ENCODE measurements around the gene DDX19B.
"Not testable (repeated sequence)": the region's sequence is repeated elsewhere in the genome, so short reads cannot be mapped to it uniquely, and the experiment has no call there.

The DDX19B gene

DNA sequence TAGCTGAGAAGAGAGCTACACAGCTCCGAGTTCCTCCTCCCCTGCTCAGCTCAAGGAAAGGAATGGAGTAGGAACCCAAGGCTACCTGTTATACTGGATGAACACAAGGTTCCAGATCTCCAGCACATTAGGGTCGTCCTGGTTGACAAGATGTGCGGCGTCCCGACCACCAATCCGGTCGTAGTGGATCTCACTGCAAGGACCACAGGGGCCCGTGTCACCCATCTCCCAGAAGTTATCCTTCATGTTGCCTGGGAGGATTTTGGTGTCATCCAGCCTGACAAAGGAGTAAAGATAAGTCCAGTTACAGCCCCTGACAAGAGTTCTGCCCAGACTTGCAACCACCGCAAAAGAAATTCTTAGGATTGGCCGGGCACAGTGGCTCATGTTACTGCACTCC, 27.3 kb upstream of the DDX19B start:
- Histone ChIP-seq H3K27ac (ENCODE audit: low read length) (no peak overlapping the region), H3K4me1 (ENCODE audit: insufficient read depth, low read length) (no peaks in the 10 kb centered on the region), H3K36me3 (ENCODE audit: insufficient read depth, low read length) (peaks cover 83% of the 10 kb centered on the region), H3K4me2 (ENCODE audit: insufficient read depth, low read length) (no peak overlapping the region), H3K9me3 (ENCODE audit: insufficient read depth, low read length, severe bottlenecking) (no peaks in the 10 kb centered on the region), H2AFZ (ENCODE audit: low read depth, low read length) (no peak overlapping the region), H3K79me2 (ENCODE audit: insufficient read depth, low read length) (peaks cover 25% of the 10 kb centered on the region), H3K27me3 (ENCODE audit: insufficient read depth, low read length, poor library complexity) (no peaks in the 10 kb centered on the region), H3K9ac (ENCODE audit: low read depth, low read length) (no peak overlapping the region), H4K20me1 (ENCODE audit: insufficient read depth, low read length) (peaks cover 16% of the 10 kb centered on the region; the same call in 1 of the 2 replicates), H3K4me3 (ENCODE audit: low read depth in 1 of 2, low read length in 2 of 2) (no peak overlapping the region)
- DNase-seq, result no peak
- ATAC-seq (ENCODE audit: insufficient read depth, low read depth), result no peak
- TF ChIP-seq EZH2 (IDR thresholded peaks at IDR 0.05; ENCODE audit: borderline replicate concordance, low read depth, low read length, severe bottlenecking), result no peak
- TF ChIP-seq, protein P1, sequence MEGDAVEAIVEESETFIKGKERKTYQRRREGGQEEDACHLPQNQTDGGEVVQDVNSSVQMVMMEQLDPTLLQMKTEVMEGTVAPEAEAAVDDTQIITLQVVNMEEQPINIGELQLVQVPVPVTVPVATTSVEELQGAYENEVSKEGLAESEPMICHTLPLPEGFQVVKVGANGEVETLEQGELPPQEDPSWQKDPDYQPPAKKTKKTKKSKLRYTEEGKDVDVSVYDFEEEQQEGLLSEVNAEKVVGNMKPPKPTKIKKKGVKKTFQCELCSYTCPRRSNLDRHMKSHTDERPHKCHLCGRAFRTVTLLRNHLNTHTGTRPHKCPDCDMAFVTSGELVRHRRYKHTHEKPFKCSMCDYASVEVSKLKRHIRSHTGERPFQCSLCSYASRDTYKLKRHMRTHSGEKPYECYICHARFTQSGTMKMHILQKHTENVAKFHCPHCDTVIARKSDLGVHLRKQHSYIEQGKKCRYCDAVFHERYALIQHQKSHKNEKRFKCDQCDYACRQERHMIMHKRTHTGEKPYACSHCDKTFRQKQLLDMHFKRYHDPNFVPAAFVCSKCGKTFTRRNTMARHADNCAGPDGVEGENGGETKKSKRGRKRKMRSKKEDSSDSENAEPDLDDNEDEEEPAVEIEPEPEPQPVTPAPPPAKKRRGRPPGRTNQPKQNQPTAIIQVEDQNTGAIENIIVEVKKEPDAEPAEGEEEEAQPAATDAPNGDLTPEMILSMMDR (IDR thresholded peaks at IDR 0.05; ENCODE audit: borderline replicate concordance, extremely low read depth, low read length, poor library complexity, severe bottlenecking), result no peak

DNA sequence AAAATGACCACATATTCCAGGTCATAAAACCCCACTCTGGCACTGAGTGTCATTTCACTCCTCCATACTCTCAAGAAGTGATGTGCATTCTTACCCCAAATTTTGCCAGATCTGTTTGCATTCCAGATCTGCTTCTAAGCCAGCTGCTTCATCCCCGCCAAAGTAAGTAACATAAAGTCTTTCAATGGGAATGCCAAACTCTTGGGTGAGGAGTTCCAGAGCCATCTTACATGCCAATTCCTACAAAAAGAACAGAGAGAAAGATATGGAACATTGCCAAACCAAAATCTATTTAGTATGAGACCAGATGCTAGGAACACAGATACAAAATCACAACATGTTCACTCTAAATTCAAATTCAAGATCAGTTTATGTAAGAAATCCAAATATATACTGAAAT, 22.6 kb upstream of the DDX19B start:
- Histone ChIP-seq H3K36me3 (ENCODE audit: insufficient read depth, low read length) (peaks cover 81% of the 10 kb centered on the region), H3K27me3 (ENCODE audit: insufficient read depth, low read length, poor library complexity) (no peaks in the 10 kb centered on the region), H3K79me2 (ENCODE audit: insufficient read depth, low read length) (peaks cover 52% of the 10 kb centered on the region), H4K20me1 (ENCODE audit: insufficient read depth, low read length) (peaks cover 20% of the 10 kb centered on the region; the same call in 1 of the 2 replicates), H3K4me1 (ENCODE audit: insufficient read depth, low read length) (no peaks in the 10 kb centered on the region), H3K9me3 (ENCODE audit: insufficient read depth, low read length, severe bottlenecking) (no peaks in the 10 kb centered on the region), H3K9ac (ENCODE audit: low read depth, low read length) (no peak overlapping the region), H3K27ac (ENCODE audit: low read length) (no peak overlapping the region), H2AFZ (ENCODE audit: low read depth, low read length) (no peak overlapping the region), H3K4me2 (ENCODE audit: insufficient read depth, low read length) (no peak overlapping the region), H3K4me3 (ENCODE audit: low read depth in 1 of 2, low read length in 2 of 2) (no peak overlapping the region)
- TF ChIP-seq, protein P1 (IDR thresholded peaks at IDR 0.05; ENCODE audit: borderline replicate concordance, extremely low read depth, low read length, poor library complexity, severe bottlenecking), result no peak
- no peak for TF ChIP-seq EZH2 (IDR thresholded peaks at IDR 0.05; ENCODE audit: borderline replicate concordance, low read depth, low read length, severe bottlenecking)
- no peak for ATAC-seq (ENCODE audit: insufficient read depth, low read depth)
- DNase-seq, result no peak

DNA sequence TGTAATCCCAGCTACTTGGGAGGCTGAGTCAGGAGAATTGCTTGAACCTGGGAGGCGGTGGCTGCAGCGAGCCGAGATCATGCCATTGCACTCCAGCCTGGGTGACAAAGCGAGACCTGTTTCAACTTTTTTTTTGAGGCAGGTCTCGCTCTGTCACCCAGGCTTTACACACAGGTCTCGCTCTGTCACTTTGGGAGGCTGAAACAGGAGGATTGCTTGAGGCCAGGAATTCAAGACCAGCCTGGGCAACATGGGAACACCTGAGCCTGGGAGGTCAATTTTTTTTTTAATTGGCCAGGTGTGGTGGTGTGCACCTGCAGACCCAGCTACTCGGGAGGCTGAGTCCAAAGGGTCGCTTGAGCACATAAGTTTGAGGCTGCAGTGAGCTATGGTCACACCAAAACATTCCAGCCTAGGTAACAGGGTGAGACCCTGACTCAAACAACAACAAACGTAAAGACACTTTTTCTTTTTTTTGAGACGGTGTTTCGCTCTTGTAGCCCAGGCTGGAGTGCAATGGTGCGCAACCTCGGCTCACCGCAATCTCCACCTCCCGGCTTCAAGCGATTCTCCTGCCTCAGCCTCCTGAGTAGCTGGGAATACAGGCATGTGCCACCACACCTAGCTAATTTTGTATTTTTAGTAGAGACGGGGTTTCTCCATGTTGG, 11.5 kb upstream of the DDX19B start:
- H3K27me3 ChIP-seq (ENCODE audit: insufficient read depth, low read length, poor library complexity); ATAC-seq (ENCODE audit: insufficient read depth, low read depth); H3K9me3 ChIP-seq (ENCODE audit: insufficient read depth, low read length, severe bottlenecking); H2AFZ ChIP-seq (ENCODE audit: low read depth, low read length); DNase-seq: not testable (repeated sequence)
- peaks cover 65% of the 10 kb centered on the region for H3K79me2 ChIP-seq (ENCODE audit: insufficient read depth, low read length)
- H3K36me3 ChIP-seq (ENCODE audit: insufficient read depth, low read length), result peaks cover 42% of the 10 kb centered on the region
- peaks cover 25% of the 10 kb centered on the region; the same call in 1 of the 2 replicates for H4K20me1 ChIP-seq (ENCODE audit: insufficient read depth, low read length)
- H3K4me1 ChIP-seq (ENCODE audit: insufficient read depth, low read length), result peaks cover 46% of the 10 kb centered on the region
- peak overlapping the region; percentile 66 for H3K4me2 ChIP-seq (ENCODE audit: insufficient read depth, low read length)
- H3K27ac ChIP-seq (ENCODE audit: low read length), result peak overlapping the region; percentile 75
- H3K4me3 ChIP-seq (ENCODE audit: low read depth in 1 of 2, low read length in 2 of 2), result peak overlapping the region in 1 of 2 experiments; percentile 74; a peak in 2 of 4 replicates
- H3K9ac ChIP-seq (ENCODE audit: low read depth, low read length), result peak overlapping the region; percentile 97

DNA sequence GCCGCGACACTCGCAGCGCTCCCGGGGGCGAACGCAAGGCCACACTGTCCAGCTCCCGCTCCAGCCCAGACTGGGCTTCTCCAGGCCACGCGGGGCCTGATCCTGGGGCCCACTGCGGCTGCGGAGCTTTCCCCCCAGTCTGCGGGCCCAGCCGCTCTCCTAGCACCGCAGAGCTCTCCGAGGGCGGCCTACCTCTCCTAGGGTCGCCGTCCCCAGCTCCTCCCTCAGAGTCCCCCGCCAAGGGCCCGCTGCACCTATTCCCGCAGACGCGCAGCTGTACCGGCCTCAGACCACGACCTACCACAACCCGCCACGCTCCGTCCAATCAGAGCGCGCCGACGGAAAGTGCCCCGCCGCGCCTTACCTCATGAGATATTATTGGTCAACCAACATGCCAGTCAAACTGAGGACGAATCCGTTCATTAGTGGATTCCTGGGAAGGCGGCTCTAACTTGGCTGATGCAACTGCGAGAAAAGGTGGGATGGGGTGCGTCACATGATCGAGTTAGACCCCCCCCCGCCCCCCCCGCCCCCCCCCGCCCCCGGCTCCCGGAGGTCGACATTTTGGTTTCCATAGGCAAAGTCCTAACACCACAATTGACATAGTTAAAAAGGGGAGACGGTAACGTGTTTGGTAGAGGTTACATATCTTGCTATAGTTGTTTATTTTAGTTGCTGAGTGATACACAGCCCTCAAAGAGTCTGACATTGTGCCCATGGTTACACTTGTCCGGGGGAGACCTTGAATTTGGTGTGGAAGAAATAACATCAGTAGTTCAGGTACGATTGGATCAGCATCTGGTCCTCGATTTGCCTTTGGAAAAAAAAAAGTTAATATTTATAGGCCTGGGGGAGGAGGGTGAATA, 9.5 kb upstream of the DDX19B start, which contains the start of gene AARS1:
Gene AARS1, minus strand, starts transcription at position 278 of the 866 bp plus-strand sequence. CDS start 6,743 bp downstream, outside the sequence.
- TF ChIP-seq EZH2 (IDR thresholded peaks at IDR 0.05; ENCODE audit: borderline replicate concordance, low read depth, low read length, severe bottlenecking), result no peak
- TF ChIP-seq, protein P1 (IDR thresholded peaks at IDR 0.05; ENCODE audit: borderline replicate concordance, extremely low read depth, low read length, poor library complexity, severe bottlenecking), result no peak
- Histone ChIP-seq H2AFZ (ENCODE audit: low read depth, low read length) (peak within 1 kb of the TSS; percentile 87), H3K27me3 (ENCODE audit: insufficient read depth, low read length, poor library complexity) (no peaks in the 10 kb centered on the region), H3K4me2 (ENCODE audit: insufficient read depth, low read length) (peak within 1 kb of the TSS; percentile 68), H3K36me3 (ENCODE audit: insufficient read depth, low read length) (peaks cover 26% of the 10 kb centered on the region), H3K79me2 (ENCODE audit: insufficient read depth, low read length) (peaks cover 48% of the 10 kb centered on the region), H3K9ac (ENCODE audit: low read depth, low read length) (peak within 1 kb of the TSS; percentile 97), H3K4me3 (ENCODE audit: low read depth in 1 of 2, low read length in 2 of 2) (peak within 1 kb of the TSS; percentile 74), H3K4me1 (ENCODE audit: insufficient read depth, low read length) (peaks cover 42% of the 10 kb centered on the region), H3K9me3 (ENCODE audit: insufficient read depth, low read length, severe bottlenecking) (no peaks in the 10 kb centered on the region), H3K27ac (ENCODE audit: low read length) (peak within 1 kb of the TSS; percentile 98), H4K20me1 (ENCODE audit: insufficient read depth, low read length) (peaks cover 15% of the 10 kb centered on the region; the same call in 1 of the 2 replicates)
- ATAC-seq (ENCODE audit: insufficient read depth, low read depth) (peak; percentile 97), DNase-seq (peak; percentile 99)

All from DND-41 (cell line).